RWPE1 (cell line): Measurements from ENCODE around the gene SCN4B.

Source experiments
- CTCF ChIA-PET: fragments of 350-600 bp; sonication (Branson Sonifier 250); formaldehyde crosslinking; extraction: SDS; loops from one replicate; lab custom pipeline; 2021; lab: Yijun Ruan, JAX
- POLR2A ChIA-PET: fragments of 400-600 bp; formaldehyde crosslinking; extraction: SDS; loops from one replicate; lab custom pipeline; 2020; ENCODE audit warnings: antibody characterized with exemption; ENCODE audit not compliant: low non-redundant PET; lab: Yijun Ruan, JAX
- DNase-seq: peaks from one replicate; pipeline ENCODE4 v3.0.0; 2012; ENCODE audit warnings: low spot score
- H3K27ac ChIP-seq: fragments of 450-650 bp; 2 replicates; pipeline ENCODE4 v1.5.1; 2017
- TF ChIP-seq, protein P1 (sequence below): fragments of 450-650 bp; conservative IDR thresholded peaks from 2 replicates; pipeline ENCODE4 v1.5.1; 2017; ENCODE audit warnings: low read depth, mild to moderate bottlenecking

SCN4B gene

GRCh38 chr11:118139578-118139977, 13.0 kb downstream of the SCN4B start:
- DNase-seq = no peak
- TF ChIP-seq, protein P1, sequence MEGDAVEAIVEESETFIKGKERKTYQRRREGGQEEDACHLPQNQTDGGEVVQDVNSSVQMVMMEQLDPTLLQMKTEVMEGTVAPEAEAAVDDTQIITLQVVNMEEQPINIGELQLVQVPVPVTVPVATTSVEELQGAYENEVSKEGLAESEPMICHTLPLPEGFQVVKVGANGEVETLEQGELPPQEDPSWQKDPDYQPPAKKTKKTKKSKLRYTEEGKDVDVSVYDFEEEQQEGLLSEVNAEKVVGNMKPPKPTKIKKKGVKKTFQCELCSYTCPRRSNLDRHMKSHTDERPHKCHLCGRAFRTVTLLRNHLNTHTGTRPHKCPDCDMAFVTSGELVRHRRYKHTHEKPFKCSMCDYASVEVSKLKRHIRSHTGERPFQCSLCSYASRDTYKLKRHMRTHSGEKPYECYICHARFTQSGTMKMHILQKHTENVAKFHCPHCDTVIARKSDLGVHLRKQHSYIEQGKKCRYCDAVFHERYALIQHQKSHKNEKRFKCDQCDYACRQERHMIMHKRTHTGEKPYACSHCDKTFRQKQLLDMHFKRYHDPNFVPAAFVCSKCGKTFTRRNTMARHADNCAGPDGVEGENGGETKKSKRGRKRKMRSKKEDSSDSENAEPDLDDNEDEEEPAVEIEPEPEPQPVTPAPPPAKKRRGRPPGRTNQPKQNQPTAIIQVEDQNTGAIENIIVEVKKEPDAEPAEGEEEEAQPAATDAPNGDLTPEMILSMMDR = no peak
- no peak overlapping the region for H3K27ac ChIP-seq
- ChIA-PET POLR2A (no interaction called here), CTCF (interaction anchor here (1.7 kb wide), 1 partner anchor 32 kb away, joined by 3 read pairs; no protein-coding TSS in a partner anchor)

GRCh38 chr11:118138839-118139420, 13.7 kb downstream of the SCN4B start:
- CTCF ChIA-PET = no interaction called here
- H3K27ac ChIP-seq = no peak overlapping the region
- POLR2A ChIA-PET = interaction anchor here (0.6 kb wide), 1 partner anchor 850 kb away, joined by 3 read pairs; no protein-coding TSS in a partner anchor
- TF ChIP-seq, protein P1 = no peak
- DNase-seq = no peak

DNA sequence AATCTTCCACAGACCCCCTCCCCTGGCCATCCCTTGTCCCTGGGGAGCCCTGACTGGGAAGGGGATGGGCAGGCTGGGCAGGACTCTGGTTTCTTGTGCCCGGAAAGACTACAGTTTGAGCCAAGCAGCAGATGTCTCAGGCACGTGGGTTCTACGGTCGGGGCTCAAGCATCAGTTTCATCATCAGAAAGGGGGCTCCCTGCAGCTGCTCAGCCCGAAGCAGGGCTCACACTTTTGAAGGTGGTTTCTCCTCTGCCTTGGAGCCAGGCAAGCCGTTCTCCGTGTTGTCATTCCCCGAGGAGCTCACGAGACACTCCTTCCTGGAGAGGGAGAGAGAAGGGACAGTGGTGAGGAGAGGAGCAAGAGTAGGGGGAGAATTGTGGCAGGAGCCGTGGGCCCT, 15.8 kb downstream of the SCN4B start:
- ChIA-PET POLR2A (no interaction called here), CTCF (no interaction called here)
- DNase-seq = no peak
- H3K27ac ChIP-seq = no peak overlapping the region
- TF ChIP-seq, protein P1 = no peak

DNA sequence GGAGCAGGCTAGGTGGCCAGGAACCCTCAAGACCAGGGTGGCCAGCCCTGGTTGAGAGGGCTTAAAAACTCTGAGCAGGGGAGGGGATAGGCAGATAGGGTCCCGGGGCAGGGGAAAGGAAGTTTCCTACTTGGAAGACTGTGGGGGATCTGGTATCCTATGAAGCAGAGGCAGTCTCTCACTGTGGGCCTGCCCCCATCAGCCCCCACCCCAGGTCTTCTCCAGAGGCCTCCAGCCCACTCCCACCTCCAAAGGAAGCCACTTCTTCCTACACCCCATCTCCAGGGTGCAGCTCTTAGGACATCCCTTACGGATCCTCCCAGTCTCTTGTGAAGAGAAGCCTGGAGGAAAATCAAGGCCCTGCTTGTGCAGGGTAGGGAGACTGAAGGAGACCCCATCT, 16.3 kb downstream of the SCN4B start:
- CTCF ChIA-PET = no interaction called here
- TF ChIP-seq, protein P1 = no peak
- no peak for DNase-seq
- no peak overlapping the region for H3K27ac ChIP-seq
- POLR2A ChIA-PET = no interaction called here

DNA sequence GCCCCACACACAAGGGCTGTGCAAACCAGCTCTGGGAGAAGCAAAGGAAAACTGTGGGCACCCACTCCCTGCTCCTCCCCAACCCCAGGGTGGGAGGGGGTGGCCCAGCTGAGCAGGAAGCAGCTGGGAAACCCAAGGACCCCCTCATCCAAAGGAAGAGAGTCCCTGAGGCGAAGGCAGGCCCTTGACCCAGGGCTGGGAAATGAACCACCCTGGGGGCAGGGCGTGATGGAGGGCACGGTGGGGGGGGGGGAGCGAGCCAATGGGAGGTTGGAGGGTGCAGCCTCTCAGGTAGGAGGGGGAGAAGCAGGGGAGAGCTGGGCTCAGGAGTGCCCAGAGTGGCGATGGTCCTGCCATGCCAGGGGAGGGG, 16.8 kb downstream of the SCN4B start:
- ChIA-PET POLR2A (no interaction called here), CTCF (no interaction called here)
- no peak overlapping the region for H3K27ac ChIP-seq
- no peak for DNase-seq
- TF ChIP-seq, protein P1 = no peak

GRCh38 chr11:118135051-118135795, 17.4 kb downstream of the SCN4B start:
- TF ChIP-seq, protein P1 = no peak
- no peak for DNase-seq
- no peak overlapping the region for H3K27ac ChIP-seq
- POLR2A ChIA-PET = no interaction called here
- CTCF ChIA-PET = no interaction called here
